ENCODE results near the gene ABHD5. TPM values are rescaled to one million over a fixed set of nuclear protein-coding genes. Genes with fewer than 3 reads are reported as not detected.

ABHD5 gene
- total and polyA plus RNA-seq, 10 of the 15 experiments (the other 5 are each of a cell fraction or from before 2014, with no cell fraction given), result 5.5 to 24.4 (median 9.5) TPM

- Histone ChIP-seq H3K4me2 (ENCODE audit: control insufficient read depth, insufficient read depth) (no peak overlapping the region), H3K79me2 (ENCODE audit: control insufficient read depth, insufficient read depth, low read length) (no peaks in the 10 kb centered on the region), H3K27ac (ENCODE audit: control insufficient read depth, insufficient read depth) (no peak overlapping the region), H4K20me1 (ENCODE audit: control insufficient read depth, insufficient read depth) (no peaks in the 10 kb centered on the region), H3K4me3 (no peak overlapping the region), H3K4me1 (ENCODE audit: control insufficient read depth, insufficient read depth, low read length) (no peaks in the 10 kb centered on the region), H3K9me3 (replicated peaks; ENCODE audit: control insufficient read depth, insufficient read depth, low read length) (no peaks in the 10 kb centered on the region), H3K27me3 (replicated peaks in 1 of 2; ENCODE audit: control insufficient read depth in 2 of 2, insufficient read depth in 2 of 2, low read length in 1 of 2) (peaks cover 2 to 3% of the 10 kb centered on the region in 2 experiments; a peak in 3 of 4 replicates), H2AFZ (ENCODE audit: control insufficient read depth, low read depth, low read length) (no peak overlapping the region), H3K9ac (ENCODE audit: control insufficient read depth, insufficient read depth, low read length) (no peak overlapping the region), H3K36me3 (ENCODE audit: control insufficient read depth in 2 of 2, insufficient read depth in 2 of 2, low read length in 1 of 2) (no peaks in the 10 kb centered on the region)
- intact Hi-C loops (cut with micrococcal nuclease; ENCODE audit: unreplicated experiment) (no loop called here), in situ Hi-C loops (cut with MboI) (no loop called here)
- CTCF ChIA-PET, result no interaction called here
- TF ChIP-seq SUPT20H (IDR thresholded peaks at IDR 0.05; ENCODE audit: borderline replicate concordance, control insufficient read depth, low read depth, low read length), result no peak
- no peak for TF ChIP-seq CEBPB (IDR thresholded peaks at IDR 0.05; ENCODE audit: borderline replicate concordance in 1 of 2, low read depth in 2 of 2, low read length in 2 of 2)
- TF ChIP-seq RUNX3 (IDR thresholded peaks at IDR 0.05; ENCODE audit: low read length), result no peak
- TF ChIP-seq IKZF2 (IDR thresholded peaks at IDR 0.05), result no peak
- TF ChIP-seq MAX (IDR thresholded peaks at IDR 0.05; ENCODE audit: low read depth, low read length), result no peak
- no peak for TF ChIP-seq YBX1 (IDR thresholded peaks at IDR 0.05)
- TF ChIP-seq GATAD2B (conservative IDR thresholded peaks at IDR 0.05; ENCODE audit: low read depth), result no peak
- TF ChIP-seq IRF3 (IDR thresholded peaks at IDR 0.05), result no peak
- TF ChIP-seq ASH2L (IDR thresholded peaks at IDR 0.05; ENCODE audit: borderline replicate concordance, low read depth), result no peak
- no peak for TF ChIP-seq CHD2 (IDR thresholded peaks at IDR 0.05; ENCODE audit: borderline replicate concordance, low read depth, low read length)
- TF ChIP-seq RBBP5 (conservative IDR thresholded peaks at IDR 0.05), result no peak
- no peak for TF ChIP-seq JUND (IDR thresholded peaks at IDR 0.05; ENCODE audit: low read depth, low read length)
- no peak for TF ChIP-seq SRF (IDR thresholded peaks at IDR 0.05; ENCODE audit: low read depth in 2 of 2, low read length in 2 of 2)
- no peak for TF ChIP-seq NKRF (conservative IDR thresholded peaks at IDR 0.05)
- ATAC-seq (no peak), FAIRE-seq (no peak), DNase-seq (ENCODE audit: low read depth, low spot score) (no peak)
- no TSS peak for BruUV-seq (replicated peaks)
- SMC1A ChIA-PET (ENCODE audit: uncharacterized antibody, unreplicated experiment), result no interaction called here
- WGBS (ENCODE audit: insufficient coverage, insufficient replicate concordance, low lambda C conversion rate, missing lambda C conversion rate), result 1% methylated on average over 4 of the region's 4 CpGs
- POLR2A ChIA-PET, result no interaction called here
- RAD21 ChIA-PET (ENCODE audit: unreplicated experiment), result no interaction called here
Observed at GRCh38 chr3:43774799-43775198, 84.1 kb downstream of the ABHD5 start.

Data from GM12878 (cell line).